Epidermal melanocyte (primary cell): ENCODE results near the gene OR1E2.
"Not testable (repeated sequence)": the region's sequence is repeated elsewhere in the genome, so short reads cannot be mapped to it uniquely, and the experiment has no call there.

Source experiments
- DNase-seq: peaks from one replicate; pipeline ENCODE4 v3.0.0; 2011; ENCODE audit warnings: low spot score; ENCODE audit not compliant: insufficient read length

OR1E2 gene

GRCh38 chr17:3433741-3434140 is at the start of gene OR1E2:
Gene OR1E2, minus strand, starts transcription at chr17:3433841. Its CDS starts 0 bp downstream, at chr17:3433841.
- no peak for DNase-seq

DNA sequence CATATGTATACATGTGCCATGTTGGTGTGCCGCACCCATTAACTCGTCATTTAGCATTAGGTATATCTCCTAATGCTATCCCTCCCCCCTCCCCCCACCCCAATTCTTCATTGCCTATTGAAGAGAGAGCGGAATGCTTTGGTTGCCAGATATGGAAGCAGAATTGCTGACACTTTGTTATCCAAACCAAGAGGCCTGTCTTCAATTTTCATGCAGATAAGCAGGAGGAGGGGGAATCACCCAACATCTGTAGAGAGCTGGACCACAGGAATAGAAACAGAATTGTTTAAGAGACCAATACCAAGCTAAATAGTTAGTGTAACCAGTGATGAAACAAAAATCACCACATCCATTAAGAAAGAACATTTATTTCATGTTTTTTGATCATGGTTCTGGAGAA is 49.2 kb upstream of the OR1E2 start:
- DNase-seq: no peak

GRCh38 chr17:3479988-3480387 is 46.3 kb upstream of the OR1E2 start:
- no peak for DNase-seq

DNA sequence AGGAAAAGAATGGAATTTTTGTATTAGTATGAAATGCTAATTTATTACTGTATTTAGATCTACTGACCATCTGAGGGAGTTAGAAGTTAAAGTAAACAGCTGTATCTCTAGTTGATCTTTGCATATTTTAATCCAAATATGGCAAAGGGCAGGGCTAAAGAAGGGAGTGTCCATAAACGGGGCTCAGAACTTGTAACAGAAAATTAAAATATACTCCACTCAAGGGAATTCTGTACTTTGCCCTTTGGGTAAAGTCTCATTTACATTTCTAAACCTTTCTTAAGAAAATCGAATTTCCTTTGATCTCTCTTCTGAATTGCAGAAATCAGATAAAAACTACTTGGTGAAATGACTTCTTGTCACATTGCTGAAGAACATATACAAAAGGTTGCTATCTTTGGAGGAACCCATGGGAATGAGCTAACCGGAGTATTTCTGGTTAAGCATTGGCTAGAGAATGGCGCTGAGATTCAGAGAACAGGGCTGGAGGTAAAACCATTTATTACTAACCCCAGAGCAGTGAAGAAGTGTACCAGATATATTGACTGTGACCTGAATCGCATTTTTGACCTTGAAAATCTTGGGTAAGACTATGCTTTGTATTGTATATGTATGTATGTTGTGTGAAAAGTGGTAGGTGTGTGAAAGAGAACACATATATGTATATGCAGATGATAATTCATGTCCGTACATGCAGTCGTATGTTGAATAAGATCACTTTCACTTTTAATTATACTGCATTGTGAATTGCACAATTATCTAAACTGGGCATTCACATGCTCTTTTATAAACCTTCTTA is 42.4 kb upstream of the OR1E2 start, which contains the start of gene ASPA:
ASPA (plus strand) TSS at position 186 of the 799 bp plus-strand sequence; CDS start at position 349, 163 bp downstream.
- DNase-seq: peak; percentile 69

GRCh38 chr17:3475251-3475685 is 41.6 kb upstream of the OR1E2 start:
- DNase-seq: no peak

DNA sequence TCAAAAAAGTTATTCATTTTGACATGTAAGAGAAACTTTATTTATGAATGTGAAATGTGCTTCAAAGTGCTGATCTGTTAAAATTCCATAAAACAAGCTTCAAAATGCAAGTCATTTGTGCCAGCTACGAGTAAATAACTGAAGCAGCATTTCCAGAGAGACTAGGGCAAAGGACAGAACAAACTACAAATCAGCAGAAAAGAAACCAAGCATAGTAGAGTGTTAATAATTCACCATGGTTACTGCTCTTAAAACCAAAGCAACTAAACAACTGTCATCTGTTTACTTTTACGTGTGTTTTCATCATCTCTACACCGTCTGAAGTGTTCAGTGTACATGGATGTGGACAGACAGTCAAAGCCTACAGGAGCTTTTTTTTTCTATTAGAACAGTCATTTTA is 40.6 kb upstream of the OR1E2 start:
- DNase-seq: peak; percentile 25

GRCh38 chr17:3472137-3472536 is 38.5 kb upstream of the OR1E2 start:
- no peak for DNase-seq

DNA sequence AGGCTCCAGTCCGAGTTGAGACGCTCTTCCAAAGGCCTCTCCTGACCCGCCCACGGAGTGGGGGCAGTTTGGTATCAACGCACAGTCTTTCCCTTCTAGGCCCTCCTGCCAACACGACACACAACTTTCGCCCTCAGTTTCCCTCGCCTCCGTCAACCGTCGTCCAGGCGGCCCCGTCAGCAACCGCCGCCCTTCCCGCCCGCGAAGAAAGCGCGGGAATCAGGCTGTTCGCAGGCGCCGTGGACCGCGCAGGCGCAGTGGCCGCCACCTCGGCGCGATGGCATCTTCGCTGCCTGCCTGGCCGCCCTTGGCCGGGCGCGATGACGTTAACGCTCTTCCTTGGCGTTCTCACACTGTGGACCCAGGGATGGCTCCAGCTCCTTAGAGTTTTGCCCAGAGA is 38.0 kb upstream of the OR1E2 start, which contains the start of gene SPATA22:
SPATA22 (minus strand) TSS at position 221 of the 400 bp plus-strand sequence. CDS start 2,494 bp downstream, outside the sequence.
- DNase-seq: no peak

DNA sequence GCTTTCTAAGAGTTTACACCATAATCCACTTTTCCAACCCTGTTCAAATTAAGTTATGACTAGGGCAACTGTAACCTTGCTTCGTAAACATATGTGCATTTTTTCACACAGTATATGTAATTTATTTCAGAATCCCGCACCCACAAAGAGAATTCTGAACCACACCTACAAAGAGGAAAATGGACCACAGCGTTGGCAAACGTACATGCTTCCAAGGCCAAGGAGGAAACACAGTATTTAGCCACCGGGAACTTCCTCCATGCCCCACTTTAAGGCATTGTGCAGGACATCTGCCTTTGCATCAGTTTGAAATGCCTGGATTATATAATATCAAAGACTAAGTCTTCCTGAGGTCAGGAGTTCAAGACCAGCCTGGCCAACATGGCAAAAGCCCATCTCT is 35.9 kb upstream of the OR1E2 start:
- DNase-seq: no peak

DNA sequence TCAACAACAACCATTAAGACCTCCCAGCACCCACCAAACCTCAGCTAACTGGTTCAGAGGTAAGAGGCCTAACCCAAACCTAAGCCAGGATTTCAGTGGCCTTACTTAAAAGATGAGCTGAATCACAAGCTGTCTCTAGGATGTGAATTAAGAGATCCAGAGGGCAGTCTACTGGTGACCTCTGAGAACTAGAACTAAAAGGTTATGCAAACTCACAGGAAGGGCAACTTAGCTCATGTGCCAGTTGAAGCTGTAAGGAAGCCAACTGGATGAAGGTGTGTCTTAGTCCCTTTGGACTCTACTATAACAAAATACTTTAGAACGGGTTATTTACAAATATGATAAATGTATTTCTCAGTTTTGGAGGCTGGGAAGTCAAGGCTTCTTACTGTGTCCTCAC is 32.7 kb upstream of the OR1E2 start:
- DNase-seq: not testable (repeated sequence)

- peak; percentile 44 for DNase-seq
Observed at GRCh38 chr17:3448059-3448665, 14.5 kb upstream of the OR1E2 start.

- no peak for DNase-seq
Observed at GRCh38 chr17:3447625-3448024, 14.0 kb upstream of the OR1E2 start.

- no peak for DNase-seq
Observed at GRCh38 chr17:3440451-3440850, 6.8 kb upstream of the OR1E2 start.

DNA sequence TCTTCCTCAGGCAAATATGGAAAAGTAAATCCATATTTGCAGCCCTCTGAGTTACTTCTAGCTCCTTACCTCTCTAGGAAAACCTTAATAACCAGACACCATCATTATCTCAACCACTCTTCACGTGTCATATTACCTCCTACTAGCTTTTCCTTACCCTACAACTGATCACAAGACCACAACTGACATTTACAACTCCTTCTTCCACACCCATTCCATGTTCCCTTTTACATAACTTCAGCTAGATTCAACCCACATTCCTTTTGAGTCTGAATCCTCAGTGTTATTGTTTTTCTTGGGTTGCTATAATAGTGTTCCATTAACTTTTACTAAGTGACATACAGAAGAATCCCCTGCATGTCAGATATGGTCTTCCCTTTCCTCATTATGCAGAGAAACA is 4.7 kb upstream of the OR1E2 start:
- no peak for DNase-seq

- not testable (repeated sequence) for DNase-seq
Observed at GRCh38 chr17:3433215-3433614, 426 bp downstream of the OR1E2 start.

DNA sequence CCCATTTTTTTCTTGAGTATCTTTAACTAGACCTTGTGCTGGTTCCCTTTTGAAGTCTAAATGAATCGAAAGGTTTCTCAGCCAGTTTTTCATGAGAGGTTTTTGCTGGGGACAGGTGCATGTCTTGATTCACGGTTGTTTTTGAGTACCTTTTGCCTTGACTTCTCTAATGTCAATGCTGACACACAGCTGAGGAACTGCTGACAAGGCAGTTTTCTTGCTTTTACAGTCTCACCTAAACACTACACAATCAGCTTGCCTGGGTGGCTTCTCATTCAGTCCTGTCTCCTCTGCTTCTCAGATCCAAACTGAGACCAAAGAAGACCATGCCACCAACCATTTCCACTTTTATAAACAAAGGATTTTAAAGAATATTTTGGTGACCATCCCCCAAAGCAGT is 15.4 kb downstream of the OR1E2 start:
- DNase-seq: no peak

GRCh38 chr17:3415610-3416009 is 18.0 kb downstream of the OR1E2 start:
- no peak for DNase-seq

- DNase-seq: not testable (repeated sequence)
Observed at GRCh38 chr17:3412216-3412615, 21.4 kb downstream of the OR1E2 start.

- DNase-seq: no peak
Observed at GRCh38 chr17:3411070-3411469, 22.6 kb downstream of the OR1E2 start, which contains the start of gene OR3A3. Gene OR3A3, plus strand, starts transcription at chr17:3411370.

DNA sequence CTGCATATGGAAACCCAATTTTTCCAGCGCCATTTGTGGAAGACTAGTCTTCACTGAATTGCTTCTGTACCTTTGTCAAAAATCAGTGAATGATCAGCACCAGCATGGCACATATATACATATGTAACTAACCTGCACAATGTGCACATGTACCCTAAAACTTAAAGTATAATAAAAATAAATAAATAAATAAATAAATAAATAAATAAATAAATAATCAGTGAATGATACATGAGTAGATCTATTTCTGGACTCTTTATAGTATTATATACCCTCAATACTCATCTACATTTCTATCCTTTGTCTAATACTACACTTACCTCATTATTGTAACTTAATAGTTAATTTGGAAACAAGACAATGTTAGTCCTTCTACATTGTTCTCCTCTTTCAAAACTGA is 29.8 kb downstream of the OR1E2 start:
- not testable (repeated sequence) for DNase-seq

GRCh38 chr17:3401786-3402185 is 31.9 kb downstream of the OR1E2 start:
- DNase-seq: no peak

DNA sequence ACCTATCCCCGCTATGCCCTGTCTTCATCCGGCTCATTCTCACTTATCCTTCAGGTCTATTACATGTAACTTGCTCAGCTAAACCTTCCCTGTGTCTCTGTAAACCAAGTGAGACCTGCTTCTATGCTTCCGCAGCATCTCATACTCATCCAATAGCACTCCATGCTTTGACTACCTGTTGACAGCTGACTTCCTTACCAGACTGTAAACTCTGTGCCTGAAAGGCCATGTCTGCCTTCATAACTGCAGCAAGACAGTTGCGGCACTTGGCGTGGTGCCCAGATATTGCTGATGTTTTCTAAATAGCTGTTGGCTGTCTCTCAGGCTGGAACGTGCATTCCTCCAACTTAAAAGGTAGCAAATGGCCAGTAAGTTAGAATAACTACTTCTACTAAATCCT is 33.6 kb downstream of the OR1E2 start:
- no peak for DNase-seq

DNA sequence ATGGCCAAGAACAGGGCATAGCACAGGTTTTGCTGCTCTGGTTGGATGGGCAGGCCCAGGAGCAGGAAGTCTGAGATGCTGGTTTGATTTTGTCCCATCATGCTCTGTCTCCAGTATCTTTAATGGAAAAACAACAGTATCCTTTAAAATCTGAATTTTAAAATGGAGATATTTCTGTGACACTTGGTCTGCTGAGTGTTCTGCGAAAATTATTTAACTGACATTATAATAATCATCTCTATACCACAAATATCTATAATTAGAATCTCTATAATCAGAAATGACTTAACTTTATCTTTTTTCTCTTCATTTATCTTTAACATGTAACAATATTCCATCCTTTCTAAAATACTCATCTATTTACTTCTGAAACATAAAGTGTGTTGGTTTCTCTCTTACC is 35.3 kb downstream of the OR1E2 start, which contains the start of gene OR1E1:
OR1E1 (minus strand) TSS at position 101 of the 400 bp plus-strand sequence; CDS start at position 101, 0 bp downstream.
- DNase-seq: no peak
